Measurements from ENCODE around the gene CPVL. TPM values are rescaled to one million over a fixed set of nuclear protein-coding genes. Genes with fewer than 3 reads are reported as not detected.

CPVL gene
- total and polyA plus RNA-seq, 2 donors (not counting 1 experiment from before 2014, with no cell fraction given), result 0.17 TPM; not detected in 1

DNA sequence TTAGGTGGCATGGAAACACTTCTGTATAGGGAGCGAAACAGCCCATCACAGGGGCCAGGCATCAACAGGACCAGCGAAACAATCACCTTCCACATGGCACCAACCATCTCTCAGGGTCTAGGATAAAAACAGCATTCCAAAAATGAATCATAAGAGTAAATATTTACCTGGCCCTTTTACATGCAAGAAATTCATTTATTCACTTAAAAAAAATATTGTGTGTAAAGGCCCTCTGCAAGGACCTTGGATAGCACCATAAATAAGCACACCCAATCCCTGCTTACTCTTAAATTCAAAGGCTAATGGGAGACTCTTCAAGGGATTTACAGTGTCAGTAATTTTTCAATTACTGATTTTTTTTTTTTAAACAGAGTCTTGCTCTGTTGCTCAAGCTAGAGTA, 25.4 kb downstream of the CPVL start:
- no peaks in the 10 kb centered on the region for H3K4me1 ChIP-seq (ENCODE audit: control insufficient read depth, extremely low read depth, insufficient read depth, low read length)

DNA sequence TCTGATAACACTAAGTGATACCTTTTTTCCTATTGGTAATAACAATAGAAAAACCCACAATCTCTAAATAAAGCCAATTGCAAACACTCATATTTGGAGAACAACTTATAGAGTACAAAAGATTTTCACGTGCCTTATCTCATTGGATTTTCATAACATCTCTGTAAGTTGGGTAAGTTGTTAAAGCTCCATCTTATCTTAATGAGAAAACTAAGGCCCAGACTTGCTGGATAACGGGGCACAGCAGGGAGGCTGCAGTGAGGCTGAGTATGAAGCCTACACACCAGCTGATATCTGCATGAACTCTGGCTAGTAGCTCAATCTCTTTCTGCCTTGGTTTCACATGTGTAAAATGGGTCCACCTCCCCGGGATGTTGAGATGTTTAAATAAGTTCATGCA, 26.8 kb downstream of the CPVL start:
- Histone ChIP-seq H3K36me3 (ENCODE audit: control insufficient read depth, insufficient read depth, low read length) (no peaks in the 10 kb centered on the region), H3K79me2 (ENCODE audit: control insufficient read depth, insufficient read depth, low read length) (no peaks in the 10 kb centered on the region), H4K20me1 (ENCODE audit: control insufficient read depth, extremely low read depth, insufficient read depth, low read length) (no peaks in the 10 kb centered on the region), H3K9ac (ENCODE audit: insufficient read depth, low read length) (no peak overlapping the region), H3K9me3 (ENCODE audit: control insufficient read depth, insufficient read depth, low read depth, low read length) (no peaks in the 10 kb centered on the region), H2AFZ (ENCODE audit: low read length) (no peak overlapping the region), H3K4me1 (ENCODE audit: control insufficient read depth, extremely low read depth, insufficient read depth, low read length) (no peaks in the 10 kb centered on the region), H3K27ac (ENCODE audit: insufficient read depth, low read length) (no peak overlapping the region), H3K4me3 (replicated peaks in 1 of 4; ENCODE audit: control extremely low read depth in 1 of 4, insufficient read depth in 1 of 4, low read depth in 3 of 4, low read length in 4 of 4) (no peak overlapping the region), H3K27me3 (ENCODE audit: control insufficient read depth, insufficient read depth, low read length) (no peaks in the 10 kb centered on the region), H3K4me2 (ENCODE audit: extremely low read depth, insufficient read depth, low read length) (no peak overlapping the region)
- DNase-seq (ENCODE audit: low read depth in 2 of 2), result no peak
- TF ChIP-seq, protein P1, sequence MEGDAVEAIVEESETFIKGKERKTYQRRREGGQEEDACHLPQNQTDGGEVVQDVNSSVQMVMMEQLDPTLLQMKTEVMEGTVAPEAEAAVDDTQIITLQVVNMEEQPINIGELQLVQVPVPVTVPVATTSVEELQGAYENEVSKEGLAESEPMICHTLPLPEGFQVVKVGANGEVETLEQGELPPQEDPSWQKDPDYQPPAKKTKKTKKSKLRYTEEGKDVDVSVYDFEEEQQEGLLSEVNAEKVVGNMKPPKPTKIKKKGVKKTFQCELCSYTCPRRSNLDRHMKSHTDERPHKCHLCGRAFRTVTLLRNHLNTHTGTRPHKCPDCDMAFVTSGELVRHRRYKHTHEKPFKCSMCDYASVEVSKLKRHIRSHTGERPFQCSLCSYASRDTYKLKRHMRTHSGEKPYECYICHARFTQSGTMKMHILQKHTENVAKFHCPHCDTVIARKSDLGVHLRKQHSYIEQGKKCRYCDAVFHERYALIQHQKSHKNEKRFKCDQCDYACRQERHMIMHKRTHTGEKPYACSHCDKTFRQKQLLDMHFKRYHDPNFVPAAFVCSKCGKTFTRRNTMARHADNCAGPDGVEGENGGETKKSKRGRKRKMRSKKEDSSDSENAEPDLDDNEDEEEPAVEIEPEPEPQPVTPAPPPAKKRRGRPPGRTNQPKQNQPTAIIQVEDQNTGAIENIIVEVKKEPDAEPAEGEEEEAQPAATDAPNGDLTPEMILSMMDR (conservative IDR thresholded peaks at IDR 0.05 in 1 of 2, IDR thresholded peaks at IDR 0.05 in 1 of 2; ENCODE audit: low read depth in 1 of 2, low read length in 2 of 2), result no peak
- TF ChIP-seq EZH2 (IDR thresholded peaks at IDR 0.05; ENCODE audit: low read length, missing control alignments), result no peak

More for the DNA sequence above, 25.4 kb downstream of the CPVL start:
- TF ChIP-seq, protein P1 (conservative IDR thresholded peaks at IDR 0.05 in 1 of 2, IDR thresholded peaks at IDR 0.05 in 1 of 2; ENCODE audit: low read depth in 1 of 2, low read length in 2 of 2), result no peak
- TF ChIP-seq EZH2 (IDR thresholded peaks at IDR 0.05; ENCODE audit: low read length, missing control alignments), result no peak
- H4K20me1 ChIP-seq (ENCODE audit: control insufficient read depth, extremely low read depth, insufficient read depth, low read length), result no peaks in the 10 kb centered on the region
- H3K36me3 ChIP-seq (ENCODE audit: control insufficient read depth, insufficient read depth, low read length), result no peaks in the 10 kb centered on the region
- no peak for DNase-seq (ENCODE audit: low read depth in 2 of 2)
- H3K27me3 ChIP-seq (ENCODE audit: control insufficient read depth, insufficient read depth, low read length), result no peaks in the 10 kb centered on the region
- no peak overlapping the region for H2AFZ ChIP-seq (ENCODE audit: low read length)
- H3K79me2 ChIP-seq (ENCODE audit: control insufficient read depth, insufficient read depth, low read length), result no peaks in the 10 kb centered on the region
- H3K9ac ChIP-seq (ENCODE audit: insufficient read depth, low read length), result no peak overlapping the region
- H3K27ac ChIP-seq (ENCODE audit: insufficient read depth, low read length), result no peak overlapping the region
- H3K4me3 ChIP-seq (replicated peaks in 1 of 4; ENCODE audit: control extremely low read depth in 1 of 4, insufficient read depth in 1 of 4, low read depth in 3 of 4, low read length in 4 of 4), result no peak overlapping the region
- H3K9me3 ChIP-seq (ENCODE audit: control insufficient read depth, insufficient read depth, low read depth, low read length), result no peaks in the 10 kb centered on the region
- no peak overlapping the region for H3K4me2 ChIP-seq (ENCODE audit: extremely low read depth, insufficient read depth, low read length)

GRCh38 chr7:29116361-29117200, 29.8 kb downstream of the CPVL start:
- no peaks in the 10 kb centered on the region for H4K20me1 ChIP-seq (ENCODE audit: control insufficient read depth, extremely low read depth, insufficient read depth, low read length)
- no peaks in the 10 kb centered on the region for H3K27me3 ChIP-seq (ENCODE audit: control insufficient read depth, insufficient read depth, low read length)
- no peak for DNase-seq (ENCODE audit: low read depth in 2 of 2)
- no peak overlapping the region for H3K4me3 ChIP-seq (replicated peaks in 1 of 4; ENCODE audit: control extremely low read depth in 1 of 4, insufficient read depth in 1 of 4, low read depth in 3 of 4, low read length in 4 of 4)
- H3K4me1 ChIP-seq (ENCODE audit: control insufficient read depth, extremely low read depth, insufficient read depth, low read length), result no peaks in the 10 kb centered on the region
- H3K9ac ChIP-seq (ENCODE audit: insufficient read depth, low read length), result no peak overlapping the region
- no peak overlapping the region for H2AFZ ChIP-seq (ENCODE audit: low read length)
- H3K27ac ChIP-seq (ENCODE audit: insufficient read depth, low read length), result no peak overlapping the region
- no peak overlapping the region for H3K4me2 ChIP-seq (ENCODE audit: extremely low read depth, insufficient read depth, low read length)
- no peaks in the 10 kb centered on the region for H3K79me2 ChIP-seq (ENCODE audit: control insufficient read depth, insufficient read depth, low read length)
- TF ChIP-seq EZH2 (IDR thresholded peaks at IDR 0.05; ENCODE audit: low read length, missing control alignments), result no peak
- TF ChIP-seq, protein P1 (conservative IDR thresholded peaks at IDR 0.05 in 1 of 2, IDR thresholded peaks at IDR 0.05 in 1 of 2; ENCODE audit: low read depth in 1 of 2, low read length in 2 of 2), result no peak
- H3K36me3 ChIP-seq (ENCODE audit: control insufficient read depth, insufficient read depth, low read length), result no peaks in the 10 kb centered on the region
- H3K9me3 ChIP-seq (ENCODE audit: control insufficient read depth, insufficient read depth, low read depth, low read length), result no peaks in the 10 kb centered on the region

All from fibroblast of lung (primary cell).